Measurements from ENCODE around the gene RTKN. TPM values are rescaled to one million over a fixed set of nuclear protein-coding genes. Genes with fewer than 3 reads are reported as not detected.
A peak's percentile ranks its signal among the peaks of the same experiment; 100 is the strongest.

RTKN gene
- total and polyA plus RNA-seq, 2 of the 13 experiments (the other 11 are each of a cell fraction or from before 2014, with no cell fraction given), result 159 to 166 TPM

- TF ChIP-seq SIX1 (CRISPR knock-in tag; IDR thresholded peaks at IDR 0.05; ENCODE audit: borderline replicate concordance), result peak; percentile 48; the same call in 1 of the 2 replicates
- no peak for TF ChIP-seq ZNF282 (IDR thresholded peaks at IDR 0.05; ENCODE audit: partially characterized antibody)
- TF ChIP-seq GATAD1 (CRISPR knock-in tag; IDR thresholded peaks at IDR 0.05), result peak; percentile 44; the same call in 1 of the 2 replicates
- TF ChIP-seq SSRP1 (CRISPR knock-in tag; IDR thresholded peaks at IDR 0.05), result no peak
- TF ChIP-seq ZNF34 (CRISPR knock-in tag; IDR thresholded peaks at IDR 0.05; ENCODE audit: borderline replicate concordance), result peak; percentile 80; the same call in 1 of the 2 replicates
- no peak for TF ChIP-seq ZNF562 (CRISPR knock-in tag; IDR thresholded peaks at IDR 0.05; ENCODE audit: borderline replicate concordance)
- TF ChIP-seq CENPBD1 (CRISPR knock-in tag; IDR thresholded peaks at IDR 0.05; ENCODE audit: borderline replicate concordance, low read depth), result 0 out of 2 replicates have a peak, but pooled peaks have one; percentile 27
- TF ChIP-seq ASH2L (IDR thresholded peaks at IDR 0.05; ENCODE audit: insufficient read length, low read depth, low read length), result peak; percentile 61
- no peak for TF ChIP-seq ZC3H4 (CRISPR knock-in tag; IDR thresholded peaks at IDR 0.05; ENCODE audit: borderline replicate concordance)
- no peak for TF ChIP-seq TIGD3 (CRISPR knock-in tag; IDR thresholded peaks at IDR 0.05; ENCODE audit: borderline replicate concordance)
- TF ChIP-seq ZNF143 (CRISPR knock-in tag; IDR thresholded peaks at IDR 0.05), result peak; percentile 7
- TF ChIP-seq KDM4B (CRISPR knock-in tag; IDR thresholded peaks at IDR 0.05), result no peak; the same call in 1 of the 2 replicates
- TF ChIP-seq ZNF205 (CRISPR knock-in tag; IDR thresholded peaks at IDR 0.05), result peak; percentile 59; the same call in 1 of the 2 replicates
- TF ChIP-seq ZNF747 (CRISPR knock-in tag; IDR thresholded peaks at IDR 0.05; ENCODE audit: borderline replicate concordance), result no peak; the same call in none of the 2 replicates
- TF ChIP-seq ZFP91 (CRISPR knock-in tag; IDR thresholded peaks at IDR 0.05; ENCODE audit: borderline replicate concordance), result peak; percentile 87; the same call in 1 of the 2 replicates
- peak; percentile 68; the same call in 1 of the 2 replicates for TF ChIP-seq MIER3 (CRISPR knock-in tag; IDR thresholded peaks at IDR 0.05; ENCODE audit: borderline replicate concordance)
- TF ChIP-seq FOSL1 (CRISPR knock-in tag; IDR thresholded peaks at IDR 0.05; ENCODE audit: borderline replicate concordance), result peak; percentile 50; the same call in 1 of the 2 replicates
- no peak; the same call in 1 of the 2 replicates for TF ChIP-seq ZNF331 (CRISPR knock-in tag; IDR thresholded peaks at IDR 0.05)
- peak; percentile 28; the same call in 1 of the 2 replicates for TF ChIP-seq CREBL2 (CRISPR knock-in tag; IDR thresholded peaks at IDR 0.05; ENCODE audit: borderline replicate concordance)
- TF ChIP-seq CTCF (CRISPR knock-in tag; IDR thresholded peaks at IDR 0.05), result peak; percentile 71
- peak; percentile 70; the same call in 1 of the 2 replicates for TF ChIP-seq ZNF564 (CRISPR knock-in tag; IDR thresholded peaks at IDR 0.05)
- TF ChIP-seq ZSCAN22 (CRISPR knock-in tag; IDR thresholded peaks at IDR 0.05), result peak; percentile 50; the same call in 1 of the 2 replicates
- TF ChIP-seq EP300 (IDR thresholded peaks at IDR 0.05; ENCODE audit: low read depth in 2 of 2, low read length in 2 of 2), result peak; percentile 12 to 62; a peak in 2 of 4 replicates
- peak; percentile 34 for TF ChIP-seq EP300 (CRISPR knock-in tag; IDR thresholded peaks at IDR 0.05; ENCODE audit: borderline replicate concordance)
Observed at GRCh38 chr2:74440378-74441169, 1.2 kb downstream of the RTKN start (continued).
